ENCODE results near the gene ICA1.

- TF ChIP-seq CTCF (IDR thresholded peaks at IDR 0.05 in 4 of 5, conservative IDR thresholded peaks at IDR 0.05 in 1 of 5) (no peak), POLR2A (IDR thresholded peaks at IDR 0.05) (no peak)
Measured at GRCh38 chr7:8065356-8065813, 196.6 kb downstream of the ICA1 start.

All from gastrocnemius medialis (tissue), 4 donors.